ENCODE measurements around the gene PCBP3.
"Not testable (repeated sequence)": the region's sequence is repeated elsewhere in the genome, so short reads cannot be mapped to it uniquely, and the experiment has no call there.

- TF ChIP-seq CTCF, POLR2A (IDR thresholded peaks at IDR 0.05): not testable (repeated sequence)
Measured at GRCh38 chr21:45896431-45896830, 252.9 kb downstream of the PCBP3 start.

Measured in right lobe of liver (tissue), 4 donors.